Measurements from ENCODE around the gene OR9A4. TPM values are rescaled to one million over a fixed set of nuclear protein-coding genes. Genes with fewer than 3 reads are reported as not detected.
A peak's percentile ranks its signal among the peaks of the same experiment; 100 is the strongest.

The OR9A4 gene
- total and polyA plus RNA-seq, 10 of the 15 experiments (the other 5 are each of a cell fraction or from before 2014, with no cell fraction given) = not detected

DNA sequence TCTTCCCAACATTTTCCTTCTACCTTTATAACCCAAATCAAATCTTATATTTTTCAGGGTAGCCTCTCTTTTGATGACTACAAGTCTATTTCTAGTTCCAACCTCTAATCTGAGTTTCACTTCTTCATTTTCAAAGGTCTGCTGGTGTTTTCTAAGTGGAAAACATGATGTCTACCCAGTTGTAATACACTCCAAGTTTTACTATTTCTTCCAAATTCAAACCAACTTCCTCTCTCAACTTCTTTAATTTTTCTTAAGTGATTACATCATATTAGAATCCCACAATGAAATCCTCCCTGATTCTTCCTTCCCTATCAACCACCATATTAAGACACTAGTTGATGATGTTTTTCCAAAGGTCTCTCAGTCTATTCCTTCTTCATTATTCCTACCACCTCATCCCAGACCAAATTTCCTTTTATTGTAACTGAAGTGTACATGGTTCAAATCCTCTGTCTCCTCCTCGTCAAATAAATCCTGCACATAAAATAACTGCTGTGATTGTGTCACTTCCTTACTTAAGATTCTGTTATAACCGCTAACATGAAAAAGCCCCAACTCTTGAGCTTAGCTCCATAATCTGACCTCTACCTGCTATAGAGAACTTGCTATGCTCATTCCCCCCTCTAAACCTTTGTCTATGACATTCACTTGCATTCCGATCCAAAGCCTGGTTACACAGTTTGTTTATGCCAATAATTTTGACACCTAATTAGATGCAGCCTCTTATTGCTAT lies 44.7 kb downstream of the OR9A4 start (continued):
- TF ChIP-seq KLF5 (IDR thresholded peaks at IDR 0.05; ENCODE audit: partially characterized antibody) (no peak), NFIC (IDR thresholded peaks at IDR 0.05; ENCODE audit: low read depth, low read length) (peak; percentile 92), IRF4 (IDR thresholded peaks at IDR 0.05; ENCODE audit: low read depth, low read length) (0 out of 2 replicates have a peak, but pooled peaks have one; percentile 7), FOXM1 (IDR thresholded peaks at IDR 0.05; ENCODE audit: low read depth, low read length) (peak; percentile 26; the same call in 1 of the 2 replicates), SREBF2 (IDR thresholded peaks at IDR 0.05; ENCODE audit: low read length) (no peak), MEF2A (IDR thresholded peaks at IDR 0.05; ENCODE audit: insufficient read depth, low read depth, low read length) (peak; percentile 88), JUNB (IDR thresholded peaks at IDR 0.05) (peak; percentile 73), KDM1A (IDR thresholded peaks at IDR 0.05; ENCODE audit: borderline replicate concordance) (no peak), RUNX3 (IDR thresholded peaks at IDR 0.05; ENCODE audit: low read length) (peak; percentile 57; the same call in 1 of the 2 replicates)

Other genes starting within 250 kb of the OR9A4 start
Only the 7 nearest of the 11 such genes appear.
- 0.85 and 1.8 TPM in 2 replicates for gene TAS2R3, start 152.3 kb upstream of the OR9A4 start, total RNA-seq (2014; rRNA removed)
- 1.1 and 1.2 TPM in 2 replicates for gene TAS2R3, start 152.3 kb upstream of the OR9A4 start, total RNA-seq (2014; rRNA removed; fragmentation: Illumina TruSeq; extraction: Trizol)
- gene TAS2R3, start 152.3 kb upstream of the OR9A4 start, total RNA-seq (2021) = 0.21 and 0.24 TPM in 2 replicates
- 0.72 and 0.91 TPM in 2 replicates for gene TAS2R3, start 152.3 kb upstream of the OR9A4 start, polyA plus RNA-seq (2011; rRNA removed)
- 0.25 TPM in 1 of 2 replicates, not detected in the other for gene TAS2R3, start 152.3 kb upstream of the OR9A4 start, polyA plus RNA-seq (2014; fragmentation: Illumina TruSeq; extraction: Trizol)
- gene TAS2R3, start 152.3 kb upstream of the OR9A4 start, polyA plus RNA-seq (2014; fragmentation: Nextera tagmentation; extraction: Ambion mirVana) = not detected
- gene TAS2R3, start 152.3 kb upstream of the OR9A4 start, polyA plus RNA-seq (2014; rRNA removed) = 0.09 and 0.23 TPM in 2 replicates
- gene TAS2R3, start 152.3 kb upstream of the OR9A4 start, polyA plus RNA-seq (2016; fragmentation: Nextera tagmentation; extraction: Ambion mirVana) = not detected
- gene TAS2R4, start 139.7 kb upstream of the OR9A4 start, total RNA-seq (2014; rRNA removed) = 0.33 and 0.40 TPM in 2 replicates
- 0.67 and 0.83 TPM in 2 replicates for gene TAS2R4, start 139.7 kb upstream of the OR9A4 start, total RNA-seq (2014; rRNA removed; fragmentation: Illumina TruSeq; extraction: Trizol)
- gene TAS2R4, start 139.7 kb upstream of the OR9A4 start, total RNA-seq (2021) = 0.33 and 0.35 TPM in 2 replicates
- gene TAS2R4, start 139.7 kb upstream of the OR9A4 start, polyA plus RNA-seq (2011; rRNA removed) = 0.90 and 1.7 TPM in 2 replicates
- 0.43 and 0.47 TPM in 2 replicates for gene TAS2R4, start 139.7 kb upstream of the OR9A4 start, polyA plus RNA-seq (2014; fragmentation: Illumina TruSeq; extraction: Trizol)
- under 1 TPM in 1 of 2 experiments, not detected in 1; 0.04 TPM for gene TAS2R4, start 139.7 kb upstream of the OR9A4 start, polyA plus RNA-seq (2014; fragmentation: Nextera tagmentation; extraction: Ambion mirVana)
- gene TAS2R4, start 139.7 kb upstream of the OR9A4 start, polyA plus RNA-seq (2014; rRNA removed) = 0.40 and 0.42 TPM in 2 replicates
- gene TAS2R4, start 139.7 kb upstream of the OR9A4 start, polyA plus RNA-seq (2016; fragmentation: Nextera tagmentation; extraction: Ambion mirVana) = under 1 TPM; 0.13 to 0.19 TPM
- gene TAS2R5, start 126.2 kb upstream of the OR9A4 start, total RNA-seq (2014; rRNA removed) = 0.51 and 1.3 TPM in 2 replicates
- 0.31 and 0.46 TPM in 2 replicates for gene TAS2R5, start 126.2 kb upstream of the OR9A4 start, total RNA-seq (2014; rRNA removed; fragmentation: Illumina TruSeq; extraction: Trizol)
- gene TAS2R5, start 126.2 kb upstream of the OR9A4 start, total RNA-seq (2021) = 0.44 and 0.45 TPM in 2 replicates
- gene TAS2R5, start 126.2 kb upstream of the OR9A4 start, polyA plus RNA-seq (2011; rRNA removed) = 1.8 and 2.1 TPM in 2 replicates
- 0.21 and 1.00 TPM in 2 replicates for gene TAS2R5, start 126.2 kb upstream of the OR9A4 start, polyA plus RNA-seq (2014; fragmentation: Illumina TruSeq; extraction: Trizol)
- gene TAS2R5, start 126.2 kb upstream of the OR9A4 start, polyA plus RNA-seq (2014; fragmentation: Nextera tagmentation; extraction: Ambion mirVana) = under 1 TPM in 1 of 2 experiments, not detected in 1; 0.07 TPM
- gene TAS2R5, start 126.2 kb upstream of the OR9A4 start, polyA plus RNA-seq (2014; rRNA removed) = 0.30 and 0.58 TPM in 2 replicates
- not detected for gene TAS2R5, start 126.2 kb upstream of the OR9A4 start, polyA plus RNA-seq (2016; fragmentation: Nextera tagmentation; extraction: Ambion mirVana)
- not detected in 2 replicates for gene PRSS37, start 74.9 kb upstream of the OR9A4 start, total RNA-seq (2014; rRNA removed)
- not detected in 2 replicates for gene PRSS37, start 74.9 kb upstream of the OR9A4 start, total RNA-seq (2014; rRNA removed; fragmentation: Illumina TruSeq; extraction: Trizol)
- not detected in 2 replicates for gene PRSS37, start 74.9 kb upstream of the OR9A4 start, total RNA-seq (2021)
- not detected in 2 replicates for gene PRSS37, start 74.9 kb upstream of the OR9A4 start, polyA plus RNA-seq (2011; rRNA removed)
- not detected in 2 replicates for gene PRSS37, start 74.9 kb upstream of the OR9A4 start, polyA plus RNA-seq (2014; fragmentation: Illumina TruSeq; extraction: Trizol)
- gene PRSS37, start 74.9 kb upstream of the OR9A4 start, polyA plus RNA-seq (2014; fragmentation: Nextera tagmentation; extraction: Ambion mirVana) = not detected
- not detected in 2 replicates for gene PRSS37, start 74.9 kb upstream of the OR9A4 start, polyA plus RNA-seq (2014; rRNA removed)
- not detected for gene PRSS37, start 74.9 kb upstream of the OR9A4 start, polyA plus RNA-seq (2016; fragmentation: Nextera tagmentation; extraction: Ambion mirVana)
- gene CLEC5A, start 30.6 kb downstream of the OR9A4 start, total RNA-seq (2014; rRNA removed) = not detected in 2 replicates
- not detected in 2 replicates for gene CLEC5A, start 30.6 kb downstream of the OR9A4 start, total RNA-seq (2014; rRNA removed; fragmentation: Illumina TruSeq; extraction: Trizol)
- gene CLEC5A, start 30.6 kb downstream of the OR9A4 start, total RNA-seq (2021) = not detected in 2 replicates
- not detected in 2 replicates for gene CLEC5A, start 30.6 kb downstream of the OR9A4 start, polyA plus RNA-seq (2011; rRNA removed)
- not detected in 2 replicates for gene CLEC5A, start 30.6 kb downstream of the OR9A4 start, polyA plus RNA-seq (2014; fragmentation: Illumina TruSeq; extraction: Trizol)
- not detected for gene CLEC5A, start 30.6 kb downstream of the OR9A4 start, polyA plus RNA-seq (2014; fragmentation: Nextera tagmentation; extraction: Ambion mirVana)
- gene CLEC5A, start 30.6 kb downstream of the OR9A4 start, polyA plus RNA-seq (2014; rRNA removed) = not detected in 2 replicates
- gene CLEC5A, start 30.6 kb downstream of the OR9A4 start, polyA plus RNA-seq (2016; fragmentation: Nextera tagmentation; extraction: Ambion mirVana) = not detected
- not detected in 2 replicates for gene TAS2R38, start 57.4 kb downstream of the OR9A4 start, total RNA-seq (2014; rRNA removed)
- not detected in 2 replicates for gene TAS2R38, start 57.4 kb downstream of the OR9A4 start, total RNA-seq (2014; rRNA removed; fragmentation: Illumina TruSeq; extraction: Trizol)
- gene TAS2R38, start 57.4 kb downstream of the OR9A4 start, total RNA-seq (2021) = not detected in 2 replicates
- 0.10 TPM in 1 of 2 replicates, not detected in the other for gene TAS2R38, start 57.4 kb downstream of the OR9A4 start, polyA plus RNA-seq (2011; rRNA removed)
- not detected in 2 replicates for gene TAS2R38, start 57.4 kb downstream of the OR9A4 start, polyA plus RNA-seq (2014; fragmentation: Illumina TruSeq; extraction: Trizol)
- gene TAS2R38, start 57.4 kb downstream of the OR9A4 start, polyA plus RNA-seq (2014; fragmentation: Nextera tagmentation; extraction: Ambion mirVana) = not detected
- not detected in 2 replicates for gene TAS2R38, start 57.4 kb downstream of the OR9A4 start, polyA plus RNA-seq (2014; rRNA removed)
- gene TAS2R38, start 57.4 kb downstream of the OR9A4 start, polyA plus RNA-seq (2016; fragmentation: Nextera tagmentation; extraction: Ambion mirVana) = not detected
- gene MGAM, start 79.5 kb downstream of the OR9A4 start, total RNA-seq (2014; rRNA removed) = under 0.01 and 0.05 TPM in 2 replicates
- gene MGAM, start 79.5 kb downstream of the OR9A4 start, total RNA-seq (2014; rRNA removed; fragmentation: Illumina TruSeq; extraction: Trizol) = under 0.01 TPM in 1 of 2 replicates, not detected in the other
- gene MGAM, start 79.5 kb downstream of the OR9A4 start, total RNA-seq (2021) = 0.03 TPM in 1 of 2 replicates, not detected in the other
- 0.13 and 0.56 TPM in 2 replicates for gene MGAM, start 79.5 kb downstream of the OR9A4 start, polyA plus RNA-seq (2011; rRNA removed)
- gene MGAM, start 79.5 kb downstream of the OR9A4 start, polyA plus RNA-seq (2014; fragmentation: Illumina TruSeq; extraction: Trizol) = 0.01 and 0.02 TPM in 2 replicates
- not detected for gene MGAM, start 79.5 kb downstream of the OR9A4 start, polyA plus RNA-seq (2014; fragmentation: Nextera tagmentation; extraction: Ambion mirVana)
- gene MGAM, start 79.5 kb downstream of the OR9A4 start, polyA plus RNA-seq (2014; rRNA removed) = 0.01 and 0.04 TPM in 2 replicates
- under 1 TPM in 1 of 2 experiments, not detected in 1; 0.03 TPM for gene MGAM, start 79.5 kb downstream of the OR9A4 start, polyA plus RNA-seq (2016; fragmentation: Nextera tagmentation; extraction: Ambion mirVana)

Measured in GM12878 (cell line).